Naive B cell (primary cell): Measurements from ENCODE around the gene TMEM95. TPM values are rescaled to one million over a fixed set of nuclear protein-coding genes. Genes with fewer than 3 reads are reported as not detected.

Experiments used
- ATAC-seq, 2 donors: fragments of 150-1000 bp; cut with Tn5 transposase; 2 replicates each; pipeline ENCODE4 v1.10.0; 2021; ENCODE audit warnings: low read depth in 2 of 2, mild to moderate bottlenecking in 2 of 2, moderate library complexity in 2 of 2
- DNase-seq: peaks from one replicate; pipeline ENCODE4 v3.0.0; 2022
- H3K27ac Mint-ChIP-seq, 6 donors: one replicate each; pipeline ENCODE4 v1.8.0; 2020 to 2022; ENCODE audit warnings: mild to moderate bottlenecking in 6 of 6, mixed read lengths in 6 of 6, moderate library complexity in 5 of 6, inconsistent platforms in 2 of 6
- H3K27me3 Mint-ChIP-seq, 3 donors: one replicate each; pipeline ENCODE4 v1.8.0; 2021 to 2022; ENCODE audit warnings: mixed read lengths in 3 of 3, mild to moderate bottlenecking in 1 of 3
- H3K36me3 Mint-ChIP-seq, 2 donors: one replicate each; pipeline ENCODE4 v1.8.0; 2020 to 2022; ENCODE audit warnings: mixed read lengths in 2 of 2, inconsistent platforms in 1 of 2, mild to moderate bottlenecking in 1 of 2
- H3K4me1 Mint-ChIP-seq, 3 donors: one replicate each; pipeline ENCODE4 v1.8.0; 2020 to 2022; ENCODE audit warnings: mixed read lengths in 3 of 3, inconsistent platforms in 1 of 3, mild to moderate bottlenecking in 1 of 3, moderate library complexity in 1 of 3
- H3K4me3 Mint-ChIP-seq, 8 donors: one replicate each; pipeline ENCODE4 v1.8.0; 2020 to 2022; ENCODE audit warnings: mild to moderate bottlenecking in 8 of 8, mixed read lengths in 8 of 8, moderate library complexity in 8 of 8, inconsistent platforms in 2 of 8
- H3K9me3 Mint-ChIP-seq, 7 donors: one replicate each; pipeline ENCODE4 v1.8.0; 2020 to 2022; ENCODE audit warnings: mixed read lengths in 7 of 7, mild to moderate bottlenecking in 5 of 7, inconsistent platforms in 2 of 7, moderate library complexity in 1 of 7
- polyA plus RNA-seq, 6 donors: library from polyadenylated mRNA; unstranded; fragments of 300-500 nt; fragmentation: Illumina TruSeq; gene quantifications; one replicate each; pipeline ENCODE4 v1.2.3, GENCODE V29; 2021; ENCODE audit warnings: low read depth in 6 of 6

TMEM95 gene
- not detected for polyA plus RNA-seq

- DNase-seq = no peak
- Mint-ChIP-seq H3K27ac (peak within 1 kb of the TSS in 4 of 6 donors; percentile 56 to 87 (median 80)), H3K27me3 (peaks cover 0 to 8% (median 3%) of the 10 kb centered on the region in 3 donors), H3K36me3 (no peaks in the 10 kb centered on the region), H3K4me1 (peaks cover 33 to 40% (median 36%) of the 10 kb centered on the region in 3 donors), H3K9me3 (no peaks in the 10 kb centered on the region), H3K4me3 (peak within 1 kb of the TSS in 6 of 8 donors; percentile 32 to 94 (median 79))
- no peak for ATAC-seq
These were observed at the start of gene TMEM95 for GRCh38 chr17:7355053-7355452. Gene TMEM95 (plus strand): TSS chr17:7355156. CDS start chr17:7355205, 49 bp downstream.

GRCh38 chr17:7306911-7307685 lies 47.9 kb upstream of the TMEM95 start, which contains the start of gene EIF5A:
Gene EIF5A (plus strand): TSS chr17:7307628. CDS start chr17:7309636, 2,008 bp downstream.
- peaks cover 0 to 2% (median 1%) of the 10 kb centered on the region in 3 donors for H3K27me3 Mint-ChIP-seq
- no peaks in the 10 kb centered on the region for H3K9me3 Mint-ChIP-seq
- peaks cover 15 to 26% of the 10 kb centered on the region in 2 donors for H3K36me3 Mint-ChIP-seq
- peak; percentile 100 for DNase-seq
- ATAC-seq = peak; percentile 68 to 70
- peaks cover 32 to 39% (median 33%) of the 10 kb centered on the region in 3 donors for H3K4me1 Mint-ChIP-seq
- peak within 1 kb of the TSS; percentile 82 to 99 (median 98) for H3K4me3 Mint-ChIP-seq
- H3K27ac Mint-ChIP-seq = peak within 1 kb of the TSS; percentile 97 to 100 (median 100)

- Mint-ChIP-seq H3K4me3 (peak overlapping the region; percentile 82 to 99 (median 98)), H3K9me3 (no peaks in the 10 kb centered on the region), H3K27me3 (no peaks in the 10 kb centered on the region), H3K27ac (peak overlapping the region; percentile 97 to 100 (median 100)), H3K36me3 (peaks cover 15 to 26% of the 10 kb centered on the region in 2 donors), H3K4me1 (peaks cover 39 to 47% (median 40%) of the 10 kb centered on the region in 3 donors)
- peak; percentile 59 for DNase-seq
- ATAC-seq = peak; percentile 18 to 21
These were observed 47.0 kb upstream of the TMEM95 start for GRCh38 chr17:7307686-7308624.

- Mint-ChIP-seq H3K4me3 (peak overlapping the region; percentile 82 to 99 (median 98)), H3K4me1 (peaks cover 43 to 54% (median 47%) of the 10 kb centered on the region in 3 donors), H3K27me3 (no peaks in the 10 kb centered on the region), H3K9me3 (no peaks in the 10 kb centered on the region), H3K27ac (peak overlapping the region; percentile 97 to 100 (median 99)), H3K36me3 (peaks cover 15 to 26% of the 10 kb centered on the region in 2 donors)
- DNase-seq (peak; percentile 86), ATAC-seq (peak; percentile 28 to 32)
These were observed 46.1 kb upstream of the TMEM95 start for GRCh38 chr17:7308625-7309433.

GRCh38 chr17:7309628-7310027 lies 45.3 kb upstream of the TMEM95 start:
- peaks cover 15 to 26% of the 10 kb centered on the region in 2 donors for H3K36me3 Mint-ChIP-seq
- no peaks in the 10 kb centered on the region for H3K9me3 Mint-ChIP-seq
- ATAC-seq (no peak), DNase-seq (no peak)
- peak overlapping the region in 5 of 6 donors; percentile 97 to 100 (median 99) for H3K27ac Mint-ChIP-seq
- no peaks in the 10 kb centered on the region for H3K27me3 Mint-ChIP-seq
- H3K4me1 Mint-ChIP-seq = peaks cover 49 to 62% (median 54%) of the 10 kb centered on the region in 3 donors
- peak overlapping the region; percentile 82 to 99 (median 98) for H3K4me3 Mint-ChIP-seq

GRCh38 chr17:7311110-7311705 lies 43.7 kb upstream of the TMEM95 start:
- Mint-ChIP-seq H3K36me3 (peaks cover 15 to 26% of the 10 kb centered on the region in 2 donors), H3K4me3 (peak overlapping the region in 5 of 8 donors; percentile 16 to 98 (median 82)), H3K4me1 (peaks cover 57 to 70% (median 69%) of the 10 kb centered on the region in 3 donors), H3K27me3 (no peaks in the 10 kb centered on the region), H3K9me3 (no peaks in the 10 kb centered on the region), H3K27ac (peak overlapping the region in 5 of 6 donors; percentile 15 to 99 (median 94))
- DNase-seq = no peak
- no peak for ATAC-seq

- ATAC-seq = no peak
- H3K27ac Mint-ChIP-seq = peak overlapping the region in 5 of 6 donors; percentile 74 to 97 (median 93)
- DNase-seq = no peak
- peaks cover 15 to 26% of the 10 kb centered on the region in 2 donors for H3K36me3 Mint-ChIP-seq
- peaks cover 56 to 74% (median 64%) of the 10 kb centered on the region in 3 donors for H3K4me1 Mint-ChIP-seq
- no peaks in the 10 kb centered on the region for H3K27me3 Mint-ChIP-seq
- peak overlapping the region in 5 of 8 donors; percentile 41 to 96 (median 66) for H3K4me3 Mint-ChIP-seq
- H3K9me3 Mint-ChIP-seq = no peaks in the 10 kb centered on the region
These were observed 42.4 kb upstream of the TMEM95 start for GRCh38 chr17:7312432-7313087.

GRCh38 chr17:7313088-7313889 lies 41.7 kb upstream of the TMEM95 start:
- H3K4me1 Mint-ChIP-seq = peaks cover 56 to 74% (median 64%) of the 10 kb centered on the region in 3 donors
- ATAC-seq = no peak
- peak overlapping the region; percentile 58 to 96 (median 72) for H3K4me3 Mint-ChIP-seq
- peaks cover 15 to 26% of the 10 kb centered on the region in 2 donors for H3K36me3 Mint-ChIP-seq
- no peaks in the 10 kb centered on the region for H3K27me3 Mint-ChIP-seq
- no peak for DNase-seq
- no peaks in the 10 kb centered on the region for H3K9me3 Mint-ChIP-seq
- H3K27ac Mint-ChIP-seq = peak overlapping the region; percentile 43 to 97 (median 94)

- ATAC-seq (no peak), DNase-seq (no peak)
- H3K27ac Mint-ChIP-seq = peak overlapping the region; percentile 74 to 97 (median 92)
- peak overlapping the region; percentile 75 to 96 (median 88) for H3K4me3 Mint-ChIP-seq
- no peaks in the 10 kb centered on the region for H3K27me3 Mint-ChIP-seq
- H3K9me3 Mint-ChIP-seq = no peaks in the 10 kb centered on the region
- peaks cover 15 to 26% of the 10 kb centered on the region in 2 donors for H3K36me3 Mint-ChIP-seq
- H3K4me1 Mint-ChIP-seq = peaks cover 58 to 70% (median 58%) of the 10 kb centered on the region in 3 donors
These were observed 40.9 kb upstream of the TMEM95 start for GRCh38 chr17:7313890-7314718.

- peak within 1 kb of the TSS; percentile 90 to 97 (median 93) for H3K4me3 Mint-ChIP-seq
These were observed 40.0 kb upstream of the TMEM95 start, which contains the start of gene GPS2 for GRCh38 chr17:7314719-7315569. Gene GPS2 (minus strand): TSS chr17:7315360. CDS start chr17:7315052, 308 bp downstream.

More at GRCh38 chr17:7314719-7315569, 40.0 kb upstream of the TMEM95 start, which contains the start of gene GPS2:
- Mint-ChIP-seq H3K36me3 (peaks cover 10 to 21% of the 10 kb centered on the region in 2 donors), H3K4me1 (peaks cover 50 to 62% (median 50%) of the 10 kb centered on the region in 3 donors), H3K27me3 (no peaks in the 10 kb centered on the region), H3K27ac (peak within 1 kb of the TSS; percentile 92 to 99 (median 97)), H3K9me3 (no peaks in the 10 kb centered on the region)
- peak; percentile 92 for DNase-seq
- ATAC-seq = peak; percentile 93 to 95
